Spleen (tissue), 11 donors: ENCODE results near the gene ZNF609. TPM values are rescaled to one million over a fixed set of nuclear protein-coding genes. Genes with fewer than 3 reads are reported as not detected.

ENCODE experiments used
- DNase-seq: peaks from one replicate; pipeline ENCODE4 v3.0.0-alpha.2; 2020
- H3K27ac ChIP-seq, 8 donors: fragments of 200-600 bp; sonication (generic) in 7 of 8; 1 replicate in 4 of 8; 2 replicates in 4 of 8; pipeline versions ENCODE4 v1.5.0 to v1.8.0; 2016 to 2021; ENCODE audit warnings: inconsistent platforms in 4 of 8, mild to moderate bottlenecking in 4 of 8, moderate library complexity in 1 of 8
- H3K27me3 ChIP-seq, 7 donors: fragments of 200-600 bp; sonication (generic) in 6 of 7; replicated peaks in 1 of 7; 1 replicate in 4 of 7; 2 replicates in 3 of 7; pipeline versions ENCODE4 v1.5.0 to v1.8.0; 2016 to 2021; ENCODE audit warnings: inconsistent platforms in 3 of 7, mild to moderate bottlenecking in 1 of 7
- H3K36me3 ChIP-seq, 6 donors: fragments of 200-600 bp; sonication (generic) in 5 of 6; 1 replicate in 4 of 6; 2 replicates in 2 of 6; pipeline versions ENCODE4 v1.5.0 to v1.8.0; 2016 to 2021; ENCODE audit warnings: inconsistent platforms in 2 of 6
- H3K4me1 ChIP-seq, 6 donors: fragments of 200-600 bp; sonication (generic) in 5 of 6; 1 replicate in 3 of 6; 2 replicates in 3 of 6; pipeline versions ENCODE4 v1.5.0 to v1.8.0; 2016 to 2021; ENCODE audit warnings: inconsistent platforms in 3 of 6
- H3K4me3 ChIP-seq, 8 donors: fragments of 200-600 bp; sonication (generic) in 7 of 8; 1 replicate in 4 of 8; 2 replicates in 4 of 8; pipeline versions ENCODE4 v1.5.0 to v1.8.0; 2016 to 2021; ENCODE audit warnings: inconsistent platforms in 4 of 8, mild to moderate bottlenecking in 4 of 8, moderate library complexity in 2 of 8
- H3K9me3 ChIP-seq, 8 donors: fragments of 200-600 bp; sonication (generic) in 7 of 8; 1 replicate in 4 of 8; 2 replicates in 4 of 8; pipeline versions ENCODE4 v1.5.0 to v1.8.0; 2016 to 2021; ENCODE audit warnings: inconsistent platforms in 4 of 8
- CTCF ChIP-seq, 11 experiments: fragments of 200-600 bp in 7 of 11; fragments of 450-650 bp in 4 of 11; sonication (generic) in 4 of 11; IDR thresholded peaks in 8 of 11; conservative IDR thresholded peaks in 3 of 11; 1 replicate in 7 of 11; 2 replicates in 4 of 11; pipeline versions ENCODE4 v1.4.0 to v1.8.0; 2016 to 2021; ENCODE audit warnings: antibody characterized with exemption in 11 of 11, inconsistent platforms in 4 of 11, mild to moderate bottlenecking in 1 of 11
- POLR2A ChIP-seq, 3 donors: fragments of 450-650 bp; IDR thresholded peaks; one replicate each; pipeline ENCODE4 v1.5.1; 2017; ENCODE audit warnings: antibody characterized with exemption in 3 of 3, mild to moderate bottlenecking in 1 of 3
- POLR2AphosphoS5 ChIP-seq, 3 donors: sonication (generic); formaldehyde crosslinking; IDR thresholded peaks; one replicate each; pipeline ENCODE4 v1.5.1; 2017; ENCODE audit warnings: antibody characterized with exemption in 3 of 3
- WGBS, 5 donors: extraction: QIAGEN DNeasy Blood & Tissue Kit in 3 of 5; methylation state at CpG; one replicate each; pipeline versions ENCODE4 v1.1.5 to v1.1.7; 2013 to 2018; 5-methylcytosine and 5-hydroxymethylcytosine counted together
- intact Hi-C: fragments of 100-400 bp; cut with DNase I; formaldehyde crosslinking; loops from one replicate; pipeline ENCODE4 v1.15.0; 2023; ENCODE audit warnings: low total_unique reads
- polyA plus RNA-seq, 3 donors: library from polyadenylated mRNA; stranded (reverse); fragments of 200-250 nt; gene quantifications; one replicate each; pipeline ENCODE4 v1.2.1, GENCODE V29; 2013
- total RNA-seq, 7 donors: library from RNA; depleted of rRNA in 3 of 7; stranded (reverse); fragments of >200 nt in 3 of 7; fragmentation: NEBNext Ultra II Directional in 4 of 7; extraction: Animal tissue kit (Norgen Biotek cat#: 25700) in 4 of 7; gene quantifications; one replicate each; pipeline versions ENCODE4 v1.1.0 to v1.2.1, GENCODE V29; 2016 to 2021
- donor health status: healthy with polysubstance abuse.
- donor health status: DM: no; HTN: no; CAD: no; lungs with moderate emphysema.
- donor health status: DM: no; HTN: no; CAD: no.
- donor health status: Bipolar disorder and iron deficiency.
- donor health status: healthy.
- donor health status: DM: no; HTN: no; CAD: no.
- donor health status: DM: yes; HTN: yes; CAD: no.

The ZNF609 gene
- total and polyA plus RNA-seq, 10 donors, result 2.4 to 55.7 (median 38.8) TPM

- TF ChIP-seq CTCF (IDR thresholded peaks at IDR 0.05 in 8 of 11, conservative IDR thresholded peaks at IDR 0.05 in 3 of 11) (no peak), POLR2AphosphoS5 (IDR thresholded peaks at IDR 0.05) (peak in 2 of 3 donors; percentile 40 to 73)
- 5 to 10% (median 7%) methylated on average over 3 of the region's 3 CpGs for WGBS, 5 donors
- H3K27me3 ChIP-seq, result no peaks in the 10 kb centered on the region
- no peak overlapping the region for H3K4me3 ChIP-seq
- H3K36me3 ChIP-seq, result peaks cover 0 to 18% (median 2%) of the 10 kb centered on the region in 6 donors
- intact Hi-C loops, result no loop called here
- H3K27ac ChIP-seq, result peak overlapping the region in 7 of 8 donors; percentile 33 to 71 (median 63)
- no peaks in the 10 kb centered on the region for H3K9me3 ChIP-seq
- DNase-seq, result peak; percentile 78
- peaks cover 39 to 88% (median 60%) of the 10 kb centered on the region in 6 donors for H3K4me1 ChIP-seq
Observed at GRCh38 chr15:64507293-64507802, 47.0 kb downstream of the ZNF609 start.

- peaks cover 0 to 18% (median 2%) of the 10 kb centered on the region in 6 donors for H3K36me3 ChIP-seq
- WGBS, 5 donors, result 36 to 67% (median 42%) methylated on average over 2 of the region's 2 CpGs
- H3K27ac ChIP-seq, result peak overlapping the region in 7 of 8 donors; percentile 33 to 71 (median 63)
- H3K4me1 ChIP-seq, result peaks cover 34 to 85% (median 56%) of the 10 kb centered on the region in 6 donors
- intact Hi-C loops, result no loop called here
- TF ChIP-seq POLR2AphosphoS5 (IDR thresholded peaks at IDR 0.05) (no peak), POLR2A (IDR thresholded peaks at IDR 0.05) (no peak)
- no peak for DNase-seq
- no peak overlapping the region for H3K4me3 ChIP-seq
- no peaks in the 10 kb centered on the region for H3K9me3 ChIP-seq
- H3K27me3 ChIP-seq, result no peaks in the 10 kb centered on the region
Observed at GRCh38 chr15:64507845-64508244, 47.5 kb downstream of the ZNF609 start.

GRCh38 chr15:64513823-64514222 is 53.4 kb downstream of the ZNF609 start:
- Histone ChIP-seq H3K27me3 (no peaks in the 10 kb centered on the region), H3K9me3 (no peaks in the 10 kb centered on the region), H3K4me1 (peaks cover 3 to 54% (median 19%) of the 10 kb centered on the region in 6 donors), H3K27ac (no peak overlapping the region), H3K4me3 (no peak overlapping the region), H3K36me3 (peaks cover 0 to 16% (median 0%) of the 10 kb centered on the region in 6 donors)
- 81 to 100% (median 93%) methylated on average over 3 of the region's 3 CpGs for WGBS, 5 donors
- no peak for DNase-seq
- TF ChIP-seq POLR2A (IDR thresholded peaks at IDR 0.05) (no peak), POLR2AphosphoS5 (IDR thresholded peaks at IDR 0.05) (no peak), CTCF (IDR thresholded peaks at IDR 0.05 in 8 of 11, conservative IDR thresholded peaks at IDR 0.05 in 3 of 11) (no peak)
- intact Hi-C loops, result no loop called here

GRCh38 chr15:64515196-64515595 is 54.8 kb downstream of the ZNF609 start:
- Histone ChIP-seq H3K4me3 (no peak overlapping the region), H3K9me3 (no peaks in the 10 kb centered on the region), H3K36me3 (peaks cover 0 to 16% (median 0%) of the 10 kb centered on the region in 6 donors), H3K4me1 (peaks cover 0 to 52% (median 10%) of the 10 kb centered on the region in 6 donors), H3K27ac (no peak overlapping the region), H3K27me3 (no peaks in the 10 kb centered on the region)
- 80 to 90% (median 88%) methylated on average over 2 of the region's 2 CpGs for WGBS, 5 donors
- TF ChIP-seq CTCF (IDR thresholded peaks at IDR 0.05 in 8 of 11, conservative IDR thresholded peaks at IDR 0.05 in 3 of 11), result no peak
- no peak for TF ChIP-seq POLR2AphosphoS5 (IDR thresholded peaks at IDR 0.05)
- TF ChIP-seq POLR2A (IDR thresholded peaks at IDR 0.05), result no peak
- intact Hi-C loops, result no loop called here
- no peak for DNase-seq
